Measurements from ENCODE around the gene STMN1.

The STMN1 gene

DNA sequence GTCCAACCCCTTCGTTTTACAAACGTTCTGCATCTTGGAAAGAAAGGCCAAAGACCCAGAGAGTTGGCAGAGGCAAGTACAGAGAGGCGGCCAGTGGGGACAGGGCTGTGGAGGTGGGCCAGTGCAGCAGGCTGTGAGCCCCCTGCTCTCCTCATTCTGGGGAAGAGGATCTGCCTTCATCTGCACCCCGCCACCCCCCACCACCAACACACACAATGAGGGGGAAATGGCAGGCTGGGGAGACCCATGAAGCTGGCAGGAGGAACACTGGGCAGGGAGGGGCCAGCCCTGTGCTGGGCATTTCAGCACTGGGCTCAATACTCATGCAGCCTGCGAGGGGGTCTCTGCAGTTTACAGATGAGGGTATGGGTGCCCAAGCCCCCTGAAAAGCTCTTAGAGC, 14.6 kb downstream of the STMN1 start:
- no peak for DNase-seq

DNA sequence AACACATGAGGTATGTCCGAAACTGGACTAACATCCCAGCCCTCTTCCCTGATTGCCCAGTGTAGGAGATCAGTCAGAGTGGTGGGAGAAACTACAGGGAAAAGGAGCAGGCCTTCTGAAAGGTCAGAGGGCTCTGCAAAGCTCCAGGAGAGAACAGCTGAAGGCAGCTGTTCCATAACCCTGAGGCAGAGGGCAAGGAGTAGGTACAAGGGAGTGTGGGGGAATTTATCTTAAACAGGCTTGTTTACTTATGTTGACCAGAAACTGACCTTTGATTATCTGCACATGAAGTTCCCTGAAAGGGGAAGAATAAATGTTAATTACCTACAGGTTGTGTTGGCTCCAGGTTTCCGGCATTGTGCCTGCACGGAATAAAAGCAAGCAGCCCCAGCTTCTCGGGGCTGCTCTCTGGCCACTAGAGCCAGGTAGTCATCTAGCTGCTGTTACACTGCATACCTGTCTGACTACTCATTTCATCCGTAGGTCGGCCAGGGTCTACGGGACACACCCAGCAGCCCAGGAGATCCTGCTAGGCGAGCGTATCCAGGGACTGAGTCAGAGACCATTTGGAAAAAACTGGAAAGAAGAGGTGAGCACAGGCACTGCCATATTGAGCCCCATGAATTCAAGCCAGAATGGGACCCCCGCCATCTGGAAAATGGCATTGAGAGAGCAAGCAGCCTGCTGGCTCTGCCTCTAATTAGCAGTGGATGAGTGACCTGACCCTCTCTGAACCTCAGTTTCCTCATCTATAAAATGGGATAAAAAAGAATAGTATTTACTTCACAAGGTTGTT, 15.8 kb downstream of the STMN1 start:
- DNase-seq: no peak

DNA sequence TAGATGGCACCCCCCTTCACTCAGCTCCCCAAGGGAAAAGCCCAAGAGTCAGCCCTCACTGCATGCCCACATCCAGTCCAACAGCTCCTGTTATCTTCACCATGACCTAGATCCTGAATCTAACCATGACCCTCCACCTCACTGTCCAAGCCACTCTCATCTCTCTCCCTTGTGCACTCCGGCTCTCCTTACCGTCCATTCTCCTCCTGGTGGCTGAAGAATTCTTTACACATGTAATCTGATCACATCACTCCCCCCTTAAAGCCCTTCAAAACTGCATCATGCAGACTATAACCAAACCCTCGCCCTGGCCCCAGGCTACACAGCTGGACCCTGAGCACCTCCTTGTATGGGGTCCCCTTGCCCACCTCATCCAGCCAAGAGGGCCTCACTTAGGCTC, 16.7 kb downstream of the STMN1 start:
- no peak for DNase-seq

DNA sequence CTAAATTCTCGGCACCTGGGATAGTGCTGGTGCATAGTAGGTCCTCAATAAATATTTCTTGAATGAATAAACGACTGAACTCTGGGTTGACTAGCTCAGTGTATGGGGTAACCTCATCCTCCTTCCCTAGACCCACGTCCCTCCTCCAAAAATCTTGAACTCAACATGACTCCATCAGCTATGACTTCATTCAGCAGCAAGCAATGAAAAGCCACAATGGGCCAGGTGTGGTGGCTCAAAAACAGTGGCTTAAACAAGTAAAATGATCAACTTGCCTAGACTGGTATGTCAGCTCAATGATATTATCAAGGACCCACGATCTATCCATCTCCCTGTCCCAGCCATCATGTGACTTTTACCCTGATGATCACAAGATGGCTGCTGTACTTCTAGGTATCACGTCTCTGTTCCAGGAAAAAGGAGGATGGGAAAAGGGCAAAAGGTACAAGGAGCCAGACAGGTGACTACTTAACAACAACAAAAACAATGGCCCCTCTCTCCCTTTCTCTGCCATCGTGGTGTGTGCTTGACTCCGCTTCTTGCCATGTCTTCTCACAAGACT, 17.7 kb downstream of the STMN1 start:
- DNase-seq: no peak

DNA sequence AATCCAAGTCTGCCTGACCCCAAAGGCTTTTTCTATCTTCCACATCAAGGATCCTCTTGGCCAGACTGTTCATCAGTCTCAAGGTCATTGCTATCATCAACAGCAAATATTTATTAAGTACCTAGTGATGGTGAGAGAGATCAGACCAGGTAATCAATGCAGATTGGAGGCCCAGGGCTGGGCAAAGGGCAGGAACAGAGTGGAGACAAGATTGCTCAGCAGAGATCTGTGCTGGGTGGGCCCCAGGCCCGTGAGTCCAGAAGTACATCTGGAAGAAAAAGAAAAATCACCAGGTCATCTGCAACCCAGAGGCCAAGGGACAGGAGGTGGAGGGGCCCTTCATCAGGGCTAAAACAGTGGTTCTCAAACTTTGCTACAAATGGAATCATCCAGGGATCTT, 20.6 kb downstream of the STMN1 start:
- DNase-seq: no peak

DNA sequence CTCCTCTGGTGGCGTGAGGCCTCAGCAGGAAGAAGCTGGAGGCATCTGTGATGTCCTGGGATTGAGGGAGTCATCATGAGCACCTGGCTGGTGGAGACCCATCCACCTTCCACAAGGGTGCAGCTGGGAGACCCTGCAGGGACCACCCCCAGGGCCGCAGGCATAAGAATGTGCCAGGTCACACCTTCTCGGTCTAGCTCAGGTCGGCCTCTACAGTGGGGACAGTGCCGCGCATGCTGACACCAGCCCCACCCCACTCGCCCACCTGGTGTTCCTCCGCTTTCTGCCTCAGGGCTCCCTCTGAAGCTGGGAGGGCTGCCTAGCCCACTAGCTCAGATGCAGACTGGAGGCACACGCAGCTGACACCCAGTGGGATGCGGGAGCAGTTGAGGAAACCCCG, 25.0 kb downstream of the STMN1 start:
- DNase-seq: no peak

DNA sequence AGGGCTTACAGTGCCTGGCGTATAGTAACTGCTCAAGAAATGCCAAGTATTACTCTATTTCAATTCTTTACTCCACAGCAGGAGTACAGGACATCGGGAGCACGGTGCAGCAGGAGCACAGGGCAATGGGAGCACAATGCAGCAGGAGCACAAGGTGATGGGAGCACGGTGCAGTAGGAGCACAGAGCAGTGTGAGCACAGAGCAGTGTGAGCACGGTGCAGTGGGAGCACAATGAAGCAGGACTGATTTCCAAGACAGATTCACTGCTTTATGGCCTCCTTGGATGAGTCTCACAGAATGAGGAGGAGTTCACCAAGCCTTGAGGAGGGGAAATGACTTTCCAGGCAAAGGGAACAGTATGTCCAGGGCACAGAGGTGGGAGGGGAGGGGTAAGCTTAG, 25.7 kb downstream of the STMN1 start:
- DNase-seq: no peak

DNA sequence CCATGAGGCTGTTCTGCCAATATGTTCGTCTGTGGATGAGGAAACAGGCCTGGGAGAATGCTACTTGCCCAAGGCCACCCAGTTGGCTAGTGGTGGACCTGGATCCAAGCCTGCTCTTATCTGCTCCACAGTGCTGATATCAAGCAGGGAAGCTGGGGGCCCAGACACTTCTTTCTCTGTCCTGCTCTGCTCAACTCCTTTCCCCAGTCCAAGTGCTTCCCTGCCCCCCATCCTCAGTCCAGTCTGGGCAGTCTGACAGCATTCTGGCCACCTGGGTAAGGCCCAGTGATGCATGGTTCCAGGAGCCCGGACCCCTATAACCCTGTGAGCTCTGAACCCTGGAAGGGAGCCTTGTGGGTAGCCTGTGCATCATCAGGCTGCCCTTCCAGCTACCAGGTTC, 26.5 kb downstream of the STMN1 start:
- DNase-seq: no peak

DNA sequence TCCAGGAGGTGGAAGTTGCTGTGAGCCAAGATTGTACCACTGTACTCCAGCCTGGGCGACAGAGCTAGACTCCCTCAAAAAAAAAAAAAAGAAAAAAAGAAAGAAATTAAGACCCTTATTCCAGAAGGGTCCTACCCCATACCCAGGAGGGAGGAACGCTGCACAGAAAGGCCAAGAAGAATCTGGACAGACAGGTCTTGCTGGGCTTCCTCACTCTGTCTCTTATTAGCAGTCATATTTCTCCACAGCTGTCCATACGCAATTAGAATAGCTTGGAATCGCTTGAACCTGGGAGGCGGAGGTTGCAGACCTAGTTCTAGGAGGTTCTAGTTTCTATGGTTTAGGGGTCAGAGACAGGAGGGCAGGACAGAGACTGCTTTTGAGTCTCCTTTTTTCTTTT, 27.5 kb downstream of the STMN1 start:
- DNase-seq: no peak

DNA sequence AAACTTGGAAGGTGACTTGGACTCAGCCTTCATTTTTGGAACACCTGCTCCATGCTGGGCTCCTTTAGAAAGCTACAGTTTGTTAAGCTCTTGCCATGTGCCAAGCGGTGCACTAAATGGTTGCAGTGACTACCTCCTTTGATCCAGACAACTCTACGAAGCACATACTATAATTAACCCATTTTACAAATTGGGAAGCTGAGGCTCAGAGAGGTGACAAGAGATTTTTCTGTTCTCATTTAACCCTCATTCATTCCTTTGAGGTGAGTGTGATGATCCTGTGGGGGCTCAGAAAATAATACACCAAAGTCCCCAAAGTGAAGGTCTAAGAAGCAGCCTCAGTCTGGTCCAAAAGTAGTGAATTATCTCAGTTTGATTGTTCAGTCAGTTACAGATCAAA, 29.1 kb downstream of the STMN1 start:
- no peak for DNase-seq

DNA sequence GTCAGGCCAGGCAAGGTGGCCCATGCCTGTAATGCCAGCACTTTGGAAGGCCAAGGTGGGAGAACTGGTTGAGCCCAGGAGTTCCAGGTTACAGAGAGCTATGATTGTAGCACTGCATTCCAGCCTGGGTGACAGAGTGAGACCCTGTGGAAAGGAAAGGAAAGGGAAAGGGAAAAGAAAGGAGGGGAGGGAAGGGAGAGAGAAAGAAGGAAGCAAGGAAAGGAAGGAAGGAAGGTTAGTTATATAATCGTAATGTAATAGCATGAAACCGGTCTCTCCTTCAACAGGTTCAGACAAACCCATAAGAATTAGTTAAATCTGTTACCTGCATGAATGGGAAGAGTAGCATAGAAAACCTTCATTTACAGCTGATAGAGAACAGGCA, 29.5 kb downstream of the STMN1 start:
- DNase-seq: no peak

DNA sequence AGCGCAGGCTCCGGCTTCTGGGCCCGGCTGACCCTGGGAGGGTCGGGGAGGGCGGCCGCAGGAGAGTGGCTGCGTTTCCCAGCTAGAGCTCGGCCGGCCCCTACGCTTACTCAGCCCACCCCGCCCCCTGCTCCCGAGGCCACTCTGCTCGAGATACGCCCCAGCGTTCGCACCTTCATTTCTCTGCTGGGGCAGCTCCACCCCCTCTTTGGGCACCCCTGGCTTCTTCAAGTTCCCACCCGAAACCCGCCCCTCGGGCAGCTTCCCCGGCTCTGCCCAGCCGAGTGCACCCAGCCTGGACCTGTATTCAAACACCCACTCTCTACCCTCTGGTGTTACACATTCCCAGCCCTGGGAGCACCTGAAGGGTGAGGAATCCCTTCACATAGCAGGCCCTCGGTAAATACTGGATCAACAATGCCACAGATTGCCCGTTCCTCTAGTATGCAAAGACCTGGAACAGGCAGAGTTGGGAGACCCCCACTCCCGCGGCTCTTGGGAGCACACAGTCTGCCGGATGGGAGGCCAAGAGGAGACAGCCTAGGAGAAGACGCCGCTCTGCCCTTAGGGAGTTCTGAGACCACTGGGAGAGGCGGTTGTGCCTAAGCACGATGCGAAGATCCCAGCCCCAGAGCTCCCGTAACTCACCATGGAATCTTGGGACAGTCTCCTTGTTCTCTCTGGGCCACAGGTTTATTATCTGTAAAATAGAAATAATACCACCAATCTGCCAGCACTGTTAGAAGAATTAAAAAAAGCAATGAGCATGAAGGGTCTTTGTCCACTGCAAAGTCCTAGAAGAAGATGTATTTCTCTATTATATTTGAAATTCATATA, 30.1 kb downstream of the STMN1 start:
- no peak for DNase-seq

DNA sequence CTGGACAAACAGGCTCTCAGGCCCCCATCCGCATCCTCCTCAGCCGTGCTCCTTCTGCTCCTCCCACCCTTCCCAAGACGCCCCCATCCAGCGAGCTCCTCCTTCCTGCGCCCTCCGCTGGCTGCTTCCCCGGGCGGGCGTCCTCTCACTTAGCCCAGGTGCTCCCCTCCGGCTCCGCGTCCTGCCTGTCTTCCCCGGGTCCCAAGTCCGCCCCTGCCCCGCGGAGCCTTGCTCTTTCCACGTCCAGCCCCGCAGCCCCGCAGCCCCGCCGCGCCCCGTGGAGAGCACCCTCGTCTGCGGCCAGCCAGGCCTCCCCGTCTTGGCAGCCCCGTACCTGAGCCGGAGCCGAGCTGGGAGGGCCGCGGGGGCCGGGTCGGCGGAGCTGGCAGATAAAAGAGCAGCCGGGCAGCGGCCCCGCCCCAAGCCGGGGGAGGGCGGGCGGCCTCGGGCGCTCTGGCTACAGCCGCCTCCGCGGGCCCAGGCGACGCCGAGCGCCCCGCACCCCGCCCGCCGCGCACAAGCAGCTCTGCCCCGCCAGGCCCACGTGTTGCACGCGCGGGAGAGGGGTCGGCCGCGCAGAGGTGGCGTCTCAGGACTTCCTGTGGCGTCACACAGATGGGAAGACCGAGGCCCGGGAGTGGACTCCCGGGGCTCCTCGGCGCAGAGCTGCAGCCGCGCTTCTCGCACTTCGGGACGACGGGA, 30.9 kb downstream of the STMN1 start, which contains the start of gene PAQR7:
TSS of gene PAQR7 (minus strand) at position 555 of the 702 bp plus-strand sequence. CDS start 11,869 bp downstream, outside the sequence.
- peak; percentile 28 to 35 for DNase-seq

DNA sequence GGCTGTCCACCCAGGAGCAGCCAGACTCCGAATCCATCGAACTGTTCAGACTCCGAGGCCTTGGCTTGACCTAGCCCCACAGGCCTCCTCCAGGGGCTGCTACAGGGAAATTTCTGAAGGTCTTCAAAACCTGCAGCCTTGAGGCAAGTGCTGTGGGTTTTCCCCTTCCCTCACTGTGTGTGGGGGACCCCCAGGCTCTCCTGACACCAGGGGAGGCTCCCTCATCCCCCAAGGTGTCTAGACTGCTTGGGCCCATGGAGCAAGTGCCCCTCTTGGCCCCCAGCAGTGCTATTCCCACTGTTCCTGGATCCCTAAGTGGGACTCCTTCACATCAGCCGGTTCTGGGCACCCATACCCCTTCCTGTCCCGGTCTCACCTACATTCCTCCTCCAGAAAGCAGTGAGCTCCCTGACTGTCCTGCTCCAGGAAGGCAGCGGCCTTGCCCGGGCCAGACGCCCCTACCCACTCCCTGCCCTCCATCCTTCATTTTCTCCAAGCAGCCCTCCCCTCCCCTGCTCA, 31.5 kb downstream of the STMN1 start:
- DNase-seq: no peak

DNA sequence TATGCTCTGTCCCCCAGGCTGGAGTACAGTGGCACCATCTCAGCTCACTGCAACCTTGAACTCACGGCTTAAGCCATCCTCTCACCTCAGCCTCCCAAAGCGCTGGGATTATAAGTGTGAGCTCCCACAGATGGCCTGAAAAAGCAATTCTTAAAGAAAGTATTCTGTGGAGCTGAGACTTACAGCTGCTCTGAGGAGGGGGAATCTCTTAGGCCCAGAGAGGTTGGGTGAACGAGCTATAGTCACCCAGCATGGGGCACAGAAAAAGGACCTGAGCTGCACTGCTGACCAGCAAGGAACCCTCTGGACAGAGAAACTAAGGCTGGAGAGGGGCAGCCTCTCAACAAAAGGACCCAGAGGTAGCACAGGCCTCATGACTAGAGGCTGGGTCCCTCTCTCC, 32.0 kb downstream of the STMN1 start:
- no peak for DNase-seq

DNA sequence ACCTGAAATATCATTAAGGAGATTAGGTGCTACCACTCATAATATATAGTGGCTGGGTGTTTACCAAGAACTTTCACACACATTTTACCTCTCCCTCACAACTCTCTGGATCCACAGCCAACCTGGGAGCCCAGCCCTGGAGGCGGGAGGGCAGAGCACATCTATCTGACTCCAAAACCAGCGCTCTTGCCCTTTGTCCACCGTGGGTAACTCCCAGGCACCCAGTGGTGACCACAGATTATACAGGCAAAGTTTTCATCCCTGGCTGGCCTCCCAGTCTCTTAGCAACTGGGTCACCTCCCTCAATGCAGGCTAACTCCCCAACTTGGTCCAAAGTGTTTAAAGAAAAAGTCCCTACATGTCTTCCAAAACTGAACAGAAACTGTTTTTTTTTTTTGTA, 33.1 kb downstream of the STMN1 start:
- no peak for DNase-seq

DNA sequence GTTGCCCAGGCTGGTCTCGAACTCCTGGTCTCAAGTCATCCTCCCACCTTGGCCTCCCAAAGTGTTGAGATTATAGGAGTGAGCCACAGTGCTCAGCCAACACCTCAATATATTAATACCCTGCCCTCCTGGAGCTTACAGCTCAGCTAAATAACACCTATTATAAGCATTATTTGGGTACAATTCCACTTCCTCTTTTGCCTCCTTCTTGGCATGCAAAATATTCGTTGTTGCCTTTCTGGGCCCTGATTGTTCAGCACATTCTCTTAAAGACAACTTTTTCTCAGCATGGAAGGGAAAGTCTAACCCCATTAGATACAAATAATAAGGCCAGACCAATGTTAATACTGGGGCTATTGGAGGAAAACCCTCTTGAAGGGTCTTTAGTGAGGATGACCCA, 33.5 kb downstream of the STMN1 start:
- no peak for DNase-seq

DNA sequence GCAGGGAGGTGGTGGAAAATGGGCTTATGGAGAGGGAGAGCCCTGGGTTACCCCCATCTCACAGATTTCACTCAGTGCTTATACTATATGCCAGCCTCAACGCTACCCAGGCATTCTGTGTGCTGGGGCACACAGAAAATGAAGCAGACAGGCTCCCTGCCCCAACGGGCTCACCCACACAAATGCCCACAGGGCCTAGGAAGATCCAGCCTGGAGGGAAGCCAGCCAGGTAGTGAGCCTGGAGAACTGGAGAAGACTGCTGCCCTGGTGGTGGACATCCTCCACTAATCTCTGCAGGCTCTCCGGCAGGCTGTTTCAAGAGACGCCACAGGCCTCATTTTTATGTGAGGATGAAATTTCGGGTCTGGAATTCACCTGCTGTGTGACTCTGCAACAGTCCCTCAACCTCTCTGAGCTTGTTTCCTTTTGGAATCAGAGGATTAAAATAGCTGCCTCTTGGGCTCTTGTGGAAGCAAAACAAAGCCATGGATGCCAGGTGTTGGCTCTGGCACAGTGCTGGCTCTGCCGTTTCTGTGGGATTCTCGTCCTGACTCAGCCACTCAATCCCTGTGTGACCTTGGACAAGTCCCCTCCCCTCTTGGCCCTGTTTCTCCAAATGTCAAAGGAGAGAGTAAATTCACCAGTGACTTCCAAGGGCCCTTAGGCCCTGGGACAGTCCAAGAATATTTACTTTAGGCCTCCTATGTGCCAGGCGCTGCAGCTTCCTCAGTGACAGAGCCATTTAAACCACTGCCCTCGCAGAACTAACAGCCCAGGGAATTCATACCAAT, 34.3 kb downstream of the STMN1 start:
- DNase-seq: no peak

DNA sequence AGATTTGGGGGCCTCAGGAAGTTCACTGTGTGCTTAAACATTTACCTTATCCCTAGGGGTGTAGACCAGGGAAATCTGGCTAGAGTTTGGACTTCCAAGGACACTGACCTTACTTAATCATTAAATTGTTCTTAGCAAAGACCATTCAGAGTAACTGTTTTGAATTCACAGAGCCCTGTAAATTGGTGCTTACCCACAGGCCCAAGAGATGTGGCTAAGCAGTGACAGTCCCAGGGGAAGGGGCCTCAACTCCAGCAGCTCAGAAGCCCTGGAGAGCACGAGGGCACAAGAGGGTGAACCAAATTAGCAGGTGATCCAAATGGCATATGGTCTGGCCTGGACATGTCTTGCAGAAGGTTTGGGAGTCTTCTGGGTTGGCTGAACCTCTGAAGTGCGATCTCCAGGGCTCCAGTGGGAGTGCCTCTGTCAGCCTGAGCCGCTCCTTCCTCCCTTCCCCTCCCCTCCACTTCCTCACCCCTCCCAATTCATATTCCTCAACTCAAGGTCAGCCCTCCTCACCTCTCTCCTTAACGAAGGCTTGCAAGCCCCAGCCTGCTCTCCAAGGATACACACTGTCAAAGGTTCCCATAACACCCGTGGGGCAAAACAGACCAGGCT, 35.0 kb downstream of the STMN1 start:
- DNase-seq: no peak

DNA sequence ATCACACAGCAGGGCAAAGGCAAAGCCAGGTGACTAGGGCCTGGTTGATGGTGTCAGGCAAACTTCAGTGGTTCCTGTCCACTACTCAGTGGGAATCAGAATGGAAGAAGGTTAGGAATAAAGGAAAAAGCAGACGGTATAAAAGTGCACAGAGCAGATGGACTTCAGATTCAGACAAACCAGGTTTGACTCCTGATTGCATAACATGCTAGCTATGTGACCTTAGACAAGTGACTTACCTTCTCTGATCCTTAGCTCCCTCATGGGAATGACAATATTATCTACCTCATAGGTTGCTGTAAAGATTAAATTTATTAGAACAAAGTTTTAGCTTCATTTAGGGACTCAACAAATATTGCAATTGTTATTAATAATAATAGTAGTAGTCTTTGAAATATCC, 35.6 kb downstream of the STMN1 start:
- DNase-seq: no peak

DNA sequence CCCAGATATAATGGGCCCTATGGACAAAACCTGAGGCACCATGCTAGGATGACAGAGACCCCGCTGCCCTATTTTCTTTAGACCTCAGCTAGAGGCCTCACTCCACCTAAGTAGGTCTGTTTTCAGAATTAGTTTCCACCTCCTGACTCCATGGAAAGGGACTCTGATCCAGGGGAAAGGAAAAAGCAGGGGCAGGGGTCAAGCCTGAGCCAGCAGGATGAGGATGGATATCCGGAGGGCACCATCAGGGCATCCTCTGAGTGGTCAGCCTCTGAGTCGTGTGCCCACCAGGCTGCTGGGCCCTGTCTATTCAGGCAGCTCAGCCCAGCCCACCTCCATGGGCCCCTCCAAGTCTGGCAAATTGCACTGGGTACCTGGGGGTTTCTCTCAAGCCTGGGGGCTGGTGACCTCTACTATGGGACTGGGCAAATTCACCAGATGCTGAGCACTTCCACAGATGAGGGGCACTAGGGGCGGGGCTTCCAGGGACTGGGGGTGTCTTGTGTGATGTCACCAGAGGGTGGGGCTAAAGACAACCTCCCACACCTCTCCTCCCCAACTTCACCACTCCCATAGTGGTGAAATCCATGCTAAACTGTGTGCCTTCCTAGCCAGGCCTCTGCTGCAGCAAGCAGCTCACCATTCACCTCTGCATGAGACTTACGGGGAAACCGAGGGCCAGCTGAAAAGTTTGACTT, 36.2 kb downstream of the STMN1 start:
- DNase-seq: no peak

All from activated CD4-positive, alpha-beta T cell treated with anti-CD3 and anti-CD28 coated beads, Interleukin-2, amount 50 U/mL, for 4 hours (primary cell).